ENCODE data around the gene POFUT2. TPM values are rescaled to one million over a fixed set of nuclear protein-coding genes. Genes with fewer than 3 reads are reported as not detected.

Gene POFUT2
- total RNA-seq, 2 donors from 2014 or later: 18.1 to 20.3 TPM

- no peak for ATAC-seq
- intact Hi-C loops (cut with DNase I): no loop called here
- no peak for DNase-seq
Measured at GRCh38 chr21:45278156-45278911, 9.4 kb downstream of the POFUT2 start.

- intact Hi-C loops (cut with DNase I): no loop called here
- ATAC-seq (no peak), DNase-seq (peak; percentile 18)
Measured at GRCh38 chr21:45277101-45278045, 10.3 kb downstream of the POFUT2 start.

- no peak for DNase-seq
- intact Hi-C loops (cut with DNase I): no loop called here
- no peak for ATAC-seq
Measured at GRCh38 chr21:45276596-45276995, 11.1 kb downstream of the POFUT2 start.

- intact Hi-C loops (cut with DNase I): no loop called here
- no peak for ATAC-seq
- DNase-seq: no peak
Measured at GRCh38 chr21:45270306-45270821, 17.3 kb downstream of the POFUT2 start.

DNA sequence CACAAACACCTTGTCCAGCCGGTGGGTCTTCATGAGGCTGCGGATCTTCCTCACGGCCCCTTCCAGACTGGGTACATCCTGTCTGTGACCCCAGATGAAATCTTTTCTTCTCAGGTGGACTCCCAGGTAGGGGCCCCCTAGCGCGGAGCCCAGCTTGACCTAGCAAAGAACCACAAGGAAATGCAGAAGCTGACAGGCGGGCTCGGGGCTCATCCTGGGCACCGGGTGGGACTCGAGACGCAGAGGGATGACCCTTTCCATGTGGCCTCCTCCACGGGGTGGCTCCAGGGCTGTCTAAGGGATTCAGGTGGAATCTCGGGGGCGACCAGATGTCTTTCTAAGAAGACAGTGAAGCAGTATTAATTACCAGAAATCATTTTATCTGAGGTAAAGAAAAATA lies 17.8 kb downstream of the POFUT2 start:
- DNase-seq (no peak), ATAC-seq (no peak)
- intact Hi-C loops (cut with DNase I): no loop called here

DNA sequence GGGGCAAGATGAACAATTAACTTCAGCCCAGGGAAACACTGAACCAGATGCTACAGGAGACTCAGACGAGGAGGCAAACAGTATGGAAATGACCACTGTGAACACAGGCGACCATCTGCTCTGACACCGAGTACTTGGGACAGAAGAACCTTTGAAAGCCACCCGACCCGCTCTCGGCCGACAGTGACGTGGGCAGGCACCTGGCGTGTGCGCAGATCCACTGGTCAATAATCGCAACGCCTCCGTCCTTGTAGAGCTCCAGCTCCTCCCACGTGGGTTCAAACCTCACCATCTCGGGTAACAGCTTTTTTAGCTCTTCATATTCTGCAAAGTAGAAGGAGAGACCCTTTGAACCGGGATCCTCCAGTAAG lies 20.3 kb downstream of the POFUT2 start:
- DNase-seq (no peak), ATAC-seq (no peak)
- intact Hi-C loops (cut with DNase I): no loop called here

GRCh38 chr21:45266518-45267389 lies 20.9 kb downstream of the POFUT2 start:
- intact Hi-C loops (cut with DNase I): no loop called here
- no peak for DNase-seq
- ATAC-seq: peak; percentile 6 to 12

DNA sequence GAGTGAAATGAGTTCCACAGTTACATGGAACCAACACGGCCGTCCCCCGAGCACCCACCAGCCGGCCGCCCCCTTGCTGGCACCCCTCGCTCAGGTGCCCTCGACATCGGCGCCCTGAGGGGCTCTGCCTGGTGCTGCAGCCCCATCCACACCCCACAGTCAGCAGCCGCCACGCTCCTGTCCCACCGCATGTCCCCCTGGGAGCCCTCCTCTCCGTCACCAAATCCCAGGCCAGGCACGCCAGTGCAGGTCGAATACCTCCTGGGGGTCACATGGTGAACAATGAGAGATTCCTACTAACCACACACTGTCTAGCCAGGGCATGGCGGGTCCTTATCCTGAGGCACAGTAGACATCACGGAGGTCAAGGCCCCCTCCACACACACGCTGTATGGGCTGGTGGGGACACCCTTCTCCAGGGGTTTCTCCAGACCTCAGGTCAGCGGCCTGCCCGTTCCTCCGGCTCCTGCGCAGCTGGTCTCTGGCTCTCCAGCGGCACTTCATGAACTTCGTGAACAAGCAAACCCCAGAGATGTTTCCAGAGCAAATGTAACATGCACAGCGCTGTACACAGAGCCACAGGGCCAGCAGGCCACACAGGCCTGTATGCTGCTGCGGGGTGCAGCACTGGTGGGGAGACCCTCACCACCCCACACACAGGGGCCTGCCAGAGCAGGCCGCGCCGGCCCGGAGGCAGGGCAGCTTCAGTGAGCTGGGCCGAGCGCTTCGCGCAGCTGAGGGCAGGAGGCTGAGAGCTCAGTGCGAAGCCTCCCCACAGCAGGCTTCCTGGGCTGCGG lies 21.8 kb downstream of the POFUT2 start:
- DNase-seq (no peak), ATAC-seq (peak in 1 of 2 donors; percentile 19)
- intact Hi-C loops (cut with DNase I): no loop called here

DNA sequence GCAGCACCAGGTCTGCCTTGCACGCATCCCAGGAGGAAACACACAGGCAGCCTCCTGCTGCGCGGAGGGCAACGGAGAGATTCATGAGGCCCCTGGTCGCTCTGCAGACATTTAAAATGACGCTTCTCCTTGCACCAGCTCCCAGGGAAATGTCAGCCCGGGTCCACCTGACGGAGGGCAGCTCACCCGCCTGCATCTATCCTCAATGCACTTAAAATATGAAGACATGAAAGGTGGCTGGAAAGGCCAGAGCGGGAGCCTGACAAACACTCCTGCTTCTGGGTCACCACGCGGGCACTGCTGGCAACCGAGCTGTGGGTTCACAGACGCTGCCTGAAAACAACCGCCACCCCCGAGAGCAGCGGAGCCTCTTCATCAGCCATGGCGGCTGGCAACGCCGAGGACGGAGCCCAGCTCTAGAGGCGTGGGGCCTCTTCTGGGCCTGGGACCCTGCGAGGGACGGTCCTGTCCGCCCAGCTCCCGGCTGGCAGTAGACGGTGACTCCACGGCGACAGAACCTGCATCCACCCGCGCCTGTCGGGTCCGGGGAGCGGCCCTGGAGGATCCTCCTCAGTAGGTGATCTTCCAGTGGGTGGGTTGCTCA lies 22.7 kb downstream of the POFUT2 start:
- ATAC-seq (no peak), DNase-seq (no peak)
- intact Hi-C loops (cut with DNase I): no loop called here

DNA sequence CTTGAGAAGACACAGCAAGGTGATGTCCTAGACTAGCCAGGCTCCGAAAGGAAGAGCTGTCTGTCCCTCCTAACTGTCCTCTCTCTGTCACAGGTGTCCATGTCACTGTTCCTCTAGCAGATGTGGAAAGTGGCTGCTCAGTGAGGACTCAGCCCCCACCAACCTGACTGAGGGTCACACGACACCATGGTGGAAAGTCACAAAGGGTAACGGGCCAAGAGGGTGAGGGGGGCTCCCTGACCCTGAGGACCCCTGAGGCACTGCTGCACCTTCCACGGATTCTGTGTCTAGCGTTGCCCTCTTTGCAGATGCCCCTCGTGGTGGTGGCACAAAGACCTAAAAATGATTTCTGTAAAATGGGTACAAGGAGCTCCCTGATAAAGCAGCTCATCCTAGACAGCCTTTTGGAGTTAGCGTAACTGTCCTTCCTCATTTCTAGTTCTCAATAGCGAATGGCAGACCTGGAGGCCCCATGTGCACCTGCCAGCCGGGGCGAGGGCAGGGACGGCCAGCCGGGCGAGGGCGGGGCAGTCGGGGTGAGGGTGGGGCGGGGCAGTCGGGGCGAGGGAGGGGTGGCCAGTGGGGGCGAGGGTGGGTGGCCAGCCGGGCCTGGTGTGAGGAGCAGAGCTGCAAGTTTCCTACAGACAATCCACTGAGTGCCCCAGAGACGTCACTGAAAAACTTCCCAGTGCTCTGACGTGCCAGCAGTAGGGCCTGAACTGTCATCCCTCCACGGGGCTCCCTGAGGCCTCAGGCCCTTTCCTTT lies 23.4 kb downstream of the POFUT2 start:
- intact Hi-C loops (cut with DNase I): no loop called here
- ATAC-seq: no peak
- no peak for DNase-seq

DNA sequence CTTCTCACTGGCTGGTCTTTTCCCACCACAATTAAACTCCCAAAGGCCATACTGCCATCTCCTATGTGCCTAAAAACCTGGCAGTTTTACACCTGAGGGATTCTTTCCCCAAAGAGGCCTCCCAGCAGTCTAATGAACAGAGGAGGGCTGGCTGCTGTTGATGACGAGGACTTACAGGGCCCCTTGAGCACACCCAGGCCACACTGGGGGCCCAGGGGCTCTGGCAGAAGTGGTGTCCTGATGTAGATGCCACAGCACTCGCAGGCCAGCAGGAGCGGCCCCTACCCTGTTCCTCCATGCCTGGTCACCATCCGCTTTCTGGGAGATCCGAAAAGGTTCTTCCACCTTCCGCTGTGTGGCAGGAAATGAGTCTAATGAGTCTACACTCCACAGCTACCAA lies 24.2 kb downstream of the POFUT2 start:
- intact Hi-C loops (cut with DNase I): no loop called here
- ATAC-seq (no peak), DNase-seq (no peak)

DNA sequence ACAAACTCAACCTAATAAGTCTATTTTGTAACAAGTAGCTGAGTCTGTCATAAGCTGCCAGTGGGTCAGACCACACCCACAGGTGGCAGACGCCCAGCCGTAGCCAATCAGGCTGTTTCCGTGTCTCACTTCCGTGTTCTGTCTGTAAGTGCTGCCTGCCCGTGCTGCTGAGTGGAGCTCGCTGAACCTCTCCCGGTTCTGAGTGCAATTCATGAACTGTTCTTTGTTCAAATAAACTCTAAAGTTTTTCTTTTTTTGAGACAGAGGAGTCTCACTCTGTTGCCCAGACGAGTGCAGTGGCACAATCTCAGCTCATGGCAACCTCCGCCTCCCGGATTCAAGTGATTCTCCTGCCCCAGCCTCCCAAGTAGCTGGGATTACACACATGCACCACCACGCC lies 25.1 kb downstream of the POFUT2 start:
- DNase-seq (no peak), ATAC-seq (no peak)
- intact Hi-C loops (cut with DNase I): no loop called here

- ATAC-seq: no peak
- no peak for DNase-seq
- intact Hi-C loops (cut with DNase I): no loop called here
Measured at GRCh38 chr21:45262041-45262581, 25.6 kb downstream of the POFUT2 start.

DNA sequence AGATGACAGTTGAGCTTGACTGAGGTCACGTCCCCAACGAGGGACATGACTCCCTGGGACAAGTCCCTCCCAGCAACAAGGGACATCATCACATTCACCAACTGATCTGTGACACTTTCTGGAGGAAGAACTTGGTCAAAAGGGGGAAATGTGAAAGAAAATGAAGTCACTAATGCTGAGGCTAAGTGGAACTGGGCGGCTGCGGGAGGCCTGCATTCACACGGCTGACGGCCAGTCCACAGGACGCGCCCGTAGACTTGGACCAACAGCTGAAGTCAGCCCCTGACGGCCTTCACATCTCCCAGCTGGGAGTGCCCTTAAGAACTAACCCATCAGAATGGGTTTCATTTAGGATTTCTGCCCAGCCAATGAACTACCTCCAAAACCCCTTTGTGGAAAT lies 26.6 kb downstream of the POFUT2 start:
- DNase-seq: no peak
- no peak for ATAC-seq
- intact Hi-C loops (cut with DNase I): no loop called here

GRCh38 chr21:45260191-45260825 lies 27.4 kb downstream of the POFUT2 start:
- ATAC-seq (no peak), DNase-seq (no peak)
- intact Hi-C loops (cut with DNase I): no loop called here

GRCh38 chr21:45259206-45259840 lies 28.4 kb downstream of the POFUT2 start:
- intact Hi-C loops (cut with DNase I): no loop called here
- DNase-seq: no peak
- no peak for ATAC-seq
